ENCODE measurements around the gene ASB1. TPM values are rescaled to one million over a fixed set of nuclear protein-coding genes. Genes with fewer than 3 reads are reported as not detected.

ASB1 gene
- total and polyA plus RNA-seq, 4 donors: 22.1 to 41.9 (median 37.5) TPM

- WGBS (ENCODE audit: insufficient coverage): 100% methylated on average over 1 of the region's 1 CpG
Measured at GRCh38 chr2:238461051-238461450, 34.3 kb downstream of the ASB1 start.

DNA sequence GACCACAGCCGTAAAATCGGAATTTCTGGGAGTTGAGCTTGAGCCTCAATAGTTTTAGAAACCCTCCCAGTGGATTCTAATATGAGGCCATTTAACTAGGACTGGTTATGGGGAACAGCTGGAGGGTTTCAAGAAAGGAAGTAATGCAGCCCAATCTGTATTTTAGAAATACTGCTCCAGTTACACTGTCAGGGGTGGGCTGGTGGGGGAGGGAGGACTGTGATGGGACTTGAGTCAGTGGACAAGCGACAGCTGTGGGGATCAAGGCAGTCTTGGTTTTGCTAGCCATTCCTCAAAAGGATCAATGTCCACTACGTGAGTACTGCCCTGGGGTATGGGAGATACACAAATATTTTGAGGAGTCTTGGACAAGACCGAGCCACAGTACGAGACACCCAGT is 34.8 kb downstream of the ASB1 start:
- Histone ChIP-seq H3K4me3 (ENCODE audit: low read depth, low read length) (no peak overlapping the region), H3K36me3 (ENCODE audit: control insufficient read depth, insufficient read depth, low read length) (peaks cover 7% of the 10 kb centered on the region), H3K27ac (ENCODE audit: low read depth, low read length) (no peak overlapping the region), H3K9me3 (ENCODE audit: control insufficient read depth, insufficient read depth, low read length) (no peaks in the 10 kb centered on the region), H3K4me1 (ENCODE audit: control insufficient read depth, insufficient read depth, low read length) (peaks cover 14% of the 10 kb centered on the region), H3K27me3 (ENCODE audit: control insufficient read depth, insufficient read depth, low read length) (no peaks in the 10 kb centered on the region)
- DNase-seq (ENCODE audit: low read depth in 4 of 6, low spot score in 6 of 6): no peak
- 93% methylated on average over 2 of the region's 6 CpGs for WGBS (ENCODE audit: insufficient coverage)

More at GRCh38 chr2:238461051-238461450, 34.3 kb downstream of the ASB1 start:
- Histone ChIP-seq H3K4me1 (ENCODE audit: control insufficient read depth, insufficient read depth, low read length) (peaks cover 14% of the 10 kb centered on the region), H3K36me3 (ENCODE audit: control insufficient read depth, insufficient read depth, low read length) (peaks cover 5% of the 10 kb centered on the region), H3K9me3 (ENCODE audit: control insufficient read depth, insufficient read depth, low read length) (peaks cover 2% of the 10 kb centered on the region), H3K27ac (ENCODE audit: low read depth, low read length) (no peak overlapping the region), H3K4me3 (ENCODE audit: low read depth, low read length) (no peak overlapping the region), H3K27me3 (ENCODE audit: control insufficient read depth, insufficient read depth, low read length) (no peaks in the 10 kb centered on the region)
- no peak for DNase-seq (ENCODE audit: low read depth in 4 of 6, low spot score in 6 of 6)

- H3K27me3 ChIP-seq (ENCODE audit: control insufficient read depth, insufficient read depth, low read length): no peaks in the 10 kb centered on the region
- H3K27ac ChIP-seq (ENCODE audit: low read depth, low read length): no peak overlapping the region
- no peak for DNase-seq (ENCODE audit: low read depth in 4 of 6, low spot score in 6 of 6)
- no peaks in the 10 kb centered on the region for H3K9me3 ChIP-seq (ENCODE audit: control insufficient read depth, insufficient read depth, low read length)
- peaks cover 7% of the 10 kb centered on the region for H3K36me3 ChIP-seq (ENCODE audit: control insufficient read depth, insufficient read depth, low read length)
- no peak overlapping the region for H3K4me3 ChIP-seq (ENCODE audit: low read depth, low read length)
- peaks cover 14% of the 10 kb centered on the region for H3K4me1 ChIP-seq (ENCODE audit: control insufficient read depth, insufficient read depth, low read length)
- 98% methylated on average over 4 of the region's 6 CpGs for WGBS (ENCODE audit: insufficient coverage)
Measured at GRCh38 chr2:238461916-238462315, 35.2 kb downstream of the ASB1 start.

GRCh38 chr2:238462782-238463396 is 36.2 kb downstream of the ASB1 start:
- Histone ChIP-seq H3K27ac (ENCODE audit: low read depth, low read length) (no peak overlapping the region), H3K4me3 (ENCODE audit: low read depth, low read length) (no peak overlapping the region), H3K9me3 (ENCODE audit: control insufficient read depth, insufficient read depth, low read length) (no peaks in the 10 kb centered on the region), H3K4me1 (ENCODE audit: control insufficient read depth, insufficient read depth, low read length) (peaks cover 14% of the 10 kb centered on the region), H3K36me3 (ENCODE audit: control insufficient read depth, insufficient read depth, low read length) (peaks cover 7% of the 10 kb centered on the region), H3K27me3 (ENCODE audit: control insufficient read depth, insufficient read depth, low read length) (no peaks in the 10 kb centered on the region)
- WGBS (ENCODE audit: insufficient coverage): no CpG with 5 or more reads among the region's 2 CpGs
- DNase-seq (ENCODE audit: low read depth in 4 of 6, low spot score in 6 of 6): no peak

GRCh38 chr2:238464389-238464788 is 37.7 kb downstream of the ASB1 start:
- peaks cover 2% of the 10 kb centered on the region for H3K9me3 ChIP-seq (ENCODE audit: control insufficient read depth, insufficient read depth, low read length)
- DNase-seq (ENCODE audit: low read depth in 4 of 6, low spot score in 6 of 6): peak in 1 of 6 donors; percentile 6
- peaks cover 7% of the 10 kb centered on the region for H3K36me3 ChIP-seq (ENCODE audit: control insufficient read depth, insufficient read depth, low read length)
- H3K27ac ChIP-seq (ENCODE audit: low read depth, low read length): no peak overlapping the region
- no peaks in the 10 kb centered on the region for H3K27me3 ChIP-seq (ENCODE audit: control insufficient read depth, insufficient read depth, low read length)
- H3K4me3 ChIP-seq (ENCODE audit: low read depth, low read length): no peak overlapping the region
- WGBS (ENCODE audit: insufficient coverage): 84% methylated on average over 6 of the region's 10 CpGs
- H3K4me1 ChIP-seq (ENCODE audit: control insufficient read depth, insufficient read depth, low read length): peaks cover 3% of the 10 kb centered on the region

DNA sequence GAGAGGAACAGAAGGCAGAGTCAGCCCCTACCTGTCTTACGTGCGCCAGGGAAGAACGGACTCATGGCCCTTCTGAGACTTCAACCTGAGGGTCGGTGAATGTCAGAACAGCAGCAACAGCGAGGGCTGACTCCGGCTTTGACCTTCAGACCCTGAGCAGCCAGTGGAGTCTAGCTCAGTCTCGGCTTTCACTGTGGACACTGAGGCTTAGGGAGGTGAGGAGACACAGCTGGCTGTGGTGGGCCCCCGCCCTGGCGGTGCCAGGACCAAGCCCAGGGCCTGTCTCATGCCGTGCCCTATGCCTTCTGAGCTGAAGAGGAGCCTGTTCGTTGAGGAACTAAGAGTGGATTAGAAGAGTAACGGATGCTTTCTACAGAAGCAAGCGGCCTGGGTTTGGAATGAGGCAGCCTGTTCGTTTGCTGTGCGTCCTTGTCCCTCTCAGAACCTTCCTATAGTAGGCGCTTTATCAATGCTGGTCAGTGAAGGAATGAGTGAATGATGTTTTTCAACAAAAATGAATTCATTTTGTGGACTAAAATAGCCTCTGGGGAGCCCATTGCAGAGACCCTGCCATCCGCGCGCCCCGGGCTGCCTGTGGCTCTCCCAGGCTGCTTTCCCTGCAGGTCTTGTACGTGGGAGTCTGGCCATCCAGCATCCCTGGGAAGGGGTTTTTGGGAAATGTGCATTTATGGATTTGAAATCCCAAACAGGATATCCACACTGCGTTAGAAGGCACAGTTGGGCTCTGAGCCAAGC is 38.9 kb downstream of the ASB1 start:
- Histone ChIP-seq H3K36me3 (ENCODE audit: control insufficient read depth, insufficient read depth, low read length) (peaks cover 7% of the 10 kb centered on the region), H3K27ac (ENCODE audit: low read depth, low read length) (no peak overlapping the region), H3K4me1 (ENCODE audit: control insufficient read depth, insufficient read depth, low read length) (no peaks in the 10 kb centered on the region), H3K9me3 (ENCODE audit: control insufficient read depth, insufficient read depth, low read length) (peaks cover 2% of the 10 kb centered on the region), H3K27me3 (ENCODE audit: control insufficient read depth, insufficient read depth, low read length) (no peaks in the 10 kb centered on the region), H3K4me3 (ENCODE audit: low read depth, low read length) (no peak overlapping the region)
- WGBS (ENCODE audit: insufficient coverage): 91% methylated on average over 17 of the region's 22 CpGs
- no peak for DNase-seq (ENCODE audit: low read depth in 4 of 6, low spot score in 6 of 6)

GRCh38 chr2:238466243-238466756 is 39.6 kb downstream of the ASB1 start:
- Histone ChIP-seq H3K27ac (ENCODE audit: low read depth, low read length) (no peak overlapping the region), H3K4me3 (ENCODE audit: low read depth, low read length) (no peak overlapping the region), H3K4me1 (ENCODE audit: control insufficient read depth, insufficient read depth, low read length) (no peaks in the 10 kb centered on the region), H3K27me3 (ENCODE audit: control insufficient read depth, insufficient read depth, low read length) (no peaks in the 10 kb centered on the region), H3K9me3 (ENCODE audit: control insufficient read depth, insufficient read depth, low read length) (peaks cover 2% of the 10 kb centered on the region), H3K36me3 (ENCODE audit: control insufficient read depth, insufficient read depth, low read length) (peaks cover 7% of the 10 kb centered on the region)
- WGBS (ENCODE audit: insufficient coverage): 73% methylated on average over 7 of the region's 10 CpGs
- no peak for DNase-seq (ENCODE audit: low read depth in 4 of 6, low spot score in 6 of 6)

GRCh38 chr2:238467062-238467461 is 40.3 kb downstream of the ASB1 start:
- peaks cover 7% of the 10 kb centered on the region for H3K36me3 ChIP-seq (ENCODE audit: control insufficient read depth, insufficient read depth, low read length)
- H3K4me3 ChIP-seq (ENCODE audit: low read depth, low read length): no peak overlapping the region
- peaks cover 2% of the 10 kb centered on the region for H3K9me3 ChIP-seq (ENCODE audit: control insufficient read depth, insufficient read depth, low read length)
- WGBS (ENCODE audit: insufficient coverage): 79% methylated on average over 4 of the region's 4 CpGs
- H3K4me1 ChIP-seq (ENCODE audit: control insufficient read depth, insufficient read depth, low read length): no peaks in the 10 kb centered on the region
- no peak for DNase-seq (ENCODE audit: low read depth in 4 of 6, low spot score in 6 of 6)
- H3K27ac ChIP-seq (ENCODE audit: low read depth, low read length): no peak overlapping the region
- no peaks in the 10 kb centered on the region for H3K27me3 ChIP-seq (ENCODE audit: control insufficient read depth, insufficient read depth, low read length)

DNA sequence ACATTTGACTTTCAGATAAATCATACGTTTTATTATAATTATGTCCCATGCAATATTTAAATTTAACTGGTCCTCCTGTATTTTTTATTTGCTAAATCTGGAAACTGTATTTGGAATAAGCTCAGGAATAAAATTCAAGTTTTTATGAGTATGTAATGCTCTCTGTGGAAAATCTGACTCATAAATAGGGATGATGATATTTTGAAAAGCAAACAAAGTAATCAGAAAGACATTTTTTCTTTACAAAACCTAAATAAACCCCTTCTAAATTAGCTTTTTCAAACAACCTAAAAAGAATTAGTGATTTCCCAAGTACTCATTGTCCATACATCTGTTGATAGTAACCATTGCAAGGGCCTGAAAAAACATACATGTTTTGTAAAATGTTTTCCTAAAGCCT is 41.1 kb downstream of the ASB1 start:
- no peaks in the 10 kb centered on the region for H3K4me1 ChIP-seq (ENCODE audit: control insufficient read depth, insufficient read depth, low read length)
- H3K36me3 ChIP-seq (ENCODE audit: control insufficient read depth, insufficient read depth, low read length): peaks cover 7% of the 10 kb centered on the region
- DNase-seq (ENCODE audit: low read depth in 4 of 6, low spot score in 6 of 6): no peak
- peaks cover 4% of the 10 kb centered on the region for H3K9me3 ChIP-seq (ENCODE audit: control insufficient read depth, insufficient read depth, low read length)
- H3K27me3 ChIP-seq (ENCODE audit: control insufficient read depth, insufficient read depth, low read length): no peaks in the 10 kb centered on the region
- H3K4me3 ChIP-seq (ENCODE audit: low read depth, low read length): no peak overlapping the region
- no peak overlapping the region for H3K27ac ChIP-seq (ENCODE audit: low read depth, low read length)
- no CpG with 5 or more reads among the region's 1 CpG for WGBS (ENCODE audit: insufficient coverage)

GRCh38 chr2:238469155-238469554 is 42.4 kb downstream of the ASB1 start:
- no peak overlapping the region for H3K4me3 ChIP-seq (ENCODE audit: low read depth, low read length)
- H3K36me3 ChIP-seq (ENCODE audit: control insufficient read depth, insufficient read depth, low read length): peaks cover 7% of the 10 kb centered on the region
- peaks cover 10% of the 10 kb centered on the region for H3K9me3 ChIP-seq (ENCODE audit: control insufficient read depth, insufficient read depth, low read length)
- no CpG with 5 or more reads among the region's 1 CpG for WGBS (ENCODE audit: insufficient coverage)
- DNase-seq (ENCODE audit: low read depth in 4 of 6, low spot score in 6 of 6): no peak
- no peaks in the 10 kb centered on the region for H3K4me1 ChIP-seq (ENCODE audit: control insufficient read depth, insufficient read depth, low read length)
- H3K27me3 ChIP-seq (ENCODE audit: control insufficient read depth, insufficient read depth, low read length): no peaks in the 10 kb centered on the region
- H3K27ac ChIP-seq (ENCODE audit: low read depth, low read length): no peak overlapping the region
